PC-3 (cell line): ENCODE data around the gene RNF181. TPM values are rescaled to one million over a fixed set of nuclear protein-coding genes. Genes with fewer than 3 reads are reported as not detected.
A peak's percentile ranks its signal among the peaks of the same experiment; 100 is the strongest.
"Not testable (repeated sequence)": the region's sequence is repeated elsewhere in the genome, so short reads cannot be mapped to it uniquely, and the experiment has no call there.

Experiments
- ATAC-seq: fragments of 200-7000 bp; cut with Tn5 transposase; 2 replicates; pipeline ENCODE4 v1.9.1; 2020; ENCODE audit warnings: mild to moderate bottlenecking, moderate library complexity
- BruUV-seq: library from RNA; stranded (reverse); fragments of 400-500 nt; replicated peaks from 2 replicates; lab custom pipeline; 2021; lab: Mats Ljungman, UMichigan
- CTCF ChIA-PET: fragments of 300-600 bp; sonication (Branson Sonifier 250); formaldehyde crosslinking; loops from one replicate; lab custom pipeline; 2022; ENCODE audit warnings: antibody characterized with exemption; lab: Charles Lee
- POLR2A ChIA-PET: fragments of 300-600 bp; sonication (Branson Sonifier 250); formaldehyde crosslinking; loops from one replicate; lab custom pipeline; 2022; ENCODE audit warnings: antibody characterized with exemption; ENCODE audit not compliant: unreplicated experiment; lab: Charles Lee
- DNase-seq: peaks from one replicate; pipeline ENCODE4 v3.0.0-alpha.2; 2015
- H2AFZ ChIP-seq: fragments of 300-600 bp; sonication (generic); 2 replicates; pipeline ENCODE4 v1.6.0; 2016; ENCODE audit warnings: antibody characterized with exemption, low read length
- H3F3A ChIP-seq: fragments of 300-600 bp; sonication (generic); one replicate; pipeline ENCODE4 v1.6.0; 2017; ENCODE audit warnings: antibody characterized with exemption, low read length, control low read depth, mild to moderate bottlenecking; ENCODE audit not compliant: unreplicated experiment
- H3K27ac ChIP-seq: fragments of 300-600 bp; sonication (generic); 2 replicates; pipeline ENCODE4 v1.5.1; 2016; ENCODE audit warnings: mild to moderate bottlenecking, low read length
- H3K27me3 ChIP-seq: fragments of 300-600 bp; sonication (generic); 2 replicates; pipeline ENCODE4 v1.6.1; 2016; ENCODE audit warnings: low read length, mixed read lengths
- H3K36me3 ChIP-seq: fragments of 300-600 bp; sonication (generic); 2 replicates; pipeline ENCODE4 v1.6.1; 2016; ENCODE audit warnings: low read depth, mixed run types, low read length, mixed read lengths
- H3K4me1 ChIP-seq: fragments of 300-600 bp; sonication (generic); 2 replicates; pipeline ENCODE4 v1.5.1; 2016; ENCODE audit warnings: low read length; ENCODE audit not compliant: insufficient read depth
- H3K4me2 ChIP-seq: fragments of 300-600 bp; sonication (generic); 2 replicates; pipeline ENCODE4 v1.6.0; 2016; ENCODE audit warnings: low read length
- H3K4me3 ChIP-seq: fragments of 300-600 bp; sonication (generic); 2 replicates; pipeline ENCODE4 v1.5.1; 2016; ENCODE audit warnings: mild to moderate bottlenecking, low read length, mixed read lengths
- H3K79me2 ChIP-seq: fragments of 300-600 bp; sonication (generic); 2 replicates; pipeline ENCODE4 v1.6.1; 2017; ENCODE audit warnings: low read length, mixed read lengths
- H3K9ac ChIP-seq: fragments of 300-600 bp; sonication (generic); 2 replicates; pipeline ENCODE4 v1.6.0; 2016; ENCODE audit warnings: mild to moderate bottlenecking, low read length
- H3K9me2 ChIP-seq: fragments of 300-600 bp; sonication (generic); replicated peaks from 2 replicates; pipeline ENCODE4 v1.6.1; 2016; ENCODE audit warnings: mixed run types, low read length, mixed read lengths
- H3K9me3 ChIP-seq: fragments of 300-600 bp; sonication (generic); 2 replicates; pipeline ENCODE4 v1.6.1; 2016; ENCODE audit warnings: low read length, mixed read lengths
- H4K20me1 ChIP-seq: fragments of 300-600 bp; sonication (generic); 2 replicates; pipeline ENCODE4 v1.6.1; 2016; ENCODE audit warnings: low read length, mixed read lengths
- CTCF ChIP-seq: fragments of 300-600 bp; sonication (generic); conservative IDR thresholded peaks from 2 replicates; pipeline ENCODE4 v1.5.1; 2017; ENCODE audit warnings: antibody characterized with exemption, low read depth, mild to moderate bottlenecking, low read length
- EZH2 ChIP-seq: fragments of 300-600 bp; sonication (generic); IDR thresholded peaks from one replicate; pipeline ENCODE4 v1.6.1; 2017; ENCODE audit warnings: antibody characterized with exemption, mild to moderate bottlenecking, low read length; ENCODE audit not compliant: unreplicated experiment
- EZH2phosphoT487 ChIP-seq: fragments of 300-600 bp; sonication (generic); IDR thresholded peaks from 2 replicates; pipeline ENCODE4 v1.6.1; 2018; ENCODE audit warnings: mild to moderate bottlenecking, antibody characterized with exemption, low read length, borderline replicate concordance
- intact Hi-C: fragments of 100-400 bp; cut with micrococcal nuclease; formaldehyde crosslinking; loops from 2 replicates; pipeline ENCODE4 v1.9.0; 2023
- total RNA-seq: library from RNA; depleted of rRNA; stranded (reverse); fragments of >200 nt; gene quantifications from 2 replicates; pipeline ENCODE4 v1.2.3, GENCODE V29; 2014

RNF181 gene
- total RNA-seq, 1 experiment from 2014 or later = 225 TPM

- Histone ChIP-seq H3K79me2 (peaks cover 6% of the 10 kb centered on the region), H3K36me3 (peaks cover 10% of the 10 kb centered on the region; the same call in 1 of the 2 replicates), H2AFZ (peak overlapping the region; percentile 88), H3K27me3 (no peaks in the 10 kb centered on the region), H3K4me3 (peak overlapping the region; percentile 79), H3K4me1 (peaks cover 5% of the 10 kb centered on the region; the same call in 1 of the 2 replicates), H3F3A (no peaks in the 10 kb centered on the region), H3K9me3 (no peaks in the 10 kb centered on the region), H3K9ac (peak overlapping the region; percentile 64), H3K27ac (no peak overlapping the region), H4K20me1 (no peaks in the 10 kb centered on the region), H3K4me2 (peak overlapping the region; percentile 95), H3K9me2 (no peaks in the 10 kb centered on the region)
- no peak for TF ChIP-seq EZH2
- TF ChIP-seq CTCF = no peak
- no peak for TF ChIP-seq EZH2phosphoT487
- intact Hi-C loops = loop anchor here (1.0 to 5.0 kb wide), 4 partner anchors 9 to 275 kb away; partner anchors contain the start of genes GGCX, TGOLN2 and VAMP5
- DNase-seq (peak; percentile 41), ATAC-seq (peak; percentile 59)
- POLR2A ChIA-PET = no interaction called here
- TSS peak; percentile 19 for BruUV-seq
- CTCF ChIA-PET = no interaction called here
Measured at GRCh38 chr2:85601771-85602475, 6.4 kb downstream of the RNF181 start.

DNA sequence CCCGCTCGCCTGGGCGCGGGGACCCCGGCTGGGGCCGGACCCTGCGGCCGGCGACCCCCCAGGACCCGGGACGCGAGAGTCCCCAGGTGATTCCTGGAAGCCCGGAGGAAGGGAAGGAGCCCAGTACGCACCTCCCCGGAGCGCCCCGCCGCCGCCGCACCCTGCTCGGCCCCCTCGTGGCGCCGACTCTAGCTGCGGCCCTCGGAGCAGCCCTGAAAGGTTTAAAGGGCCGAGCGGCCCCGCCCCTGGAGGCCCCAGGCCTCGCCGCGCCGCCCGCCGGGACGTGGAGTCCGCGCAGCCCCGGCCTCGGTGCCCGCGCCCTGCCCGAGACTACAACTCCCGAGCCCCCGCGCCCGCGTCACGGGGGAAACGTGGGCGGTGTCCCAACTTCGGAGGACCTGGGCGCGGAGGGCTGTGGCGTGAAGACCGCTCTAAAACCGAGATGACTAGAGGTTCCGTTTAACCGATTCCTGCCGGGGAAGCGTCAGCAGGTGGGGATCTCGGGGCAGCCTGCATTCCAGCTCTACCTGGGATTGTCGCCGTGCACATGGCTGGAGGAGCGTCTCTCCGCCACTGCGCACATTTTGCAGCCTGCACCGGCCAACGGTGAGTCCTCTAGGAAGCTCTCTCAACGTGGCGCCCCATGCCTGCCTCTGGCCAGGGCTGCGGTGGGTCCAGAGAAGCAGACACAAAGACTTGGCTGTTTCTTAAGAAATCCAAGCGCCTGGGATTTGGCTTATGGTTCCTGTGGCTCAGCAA is 7.1 kb downstream of the RNF181 start, which contains the start of gene TMEM150A:
TSS of gene TMEM150A (minus strand) at position 223 of the 759 bp plus-strand sequence. CDS start 750 bp downstream, outside the sequence.
- peaks cover 4% of the 10 kb centered on the region; the same call in 1 of the 2 replicates for H3K4me1 ChIP-seq
- DNase-seq (peak; percentile 91), ATAC-seq (peak; percentile 94)
- H3K36me3 ChIP-seq = peaks cover 3% of the 10 kb centered on the region; the same call in 1 of the 2 replicates
- peak within 1 kb of the TSS; percentile 88 for H2AFZ ChIP-seq
- H3K4me2 ChIP-seq = peak within 1 kb of the TSS; percentile 95
- H4K20me1 ChIP-seq = no peaks in the 10 kb centered on the region
- intact Hi-C loops = loop anchor here (1.0 to 5.0 kb wide), 4 partner anchors 9 to 275 kb away; partner anchors contain the start of genes GGCX, TGOLN2 and VAMP5
- H3K9ac ChIP-seq = peak within 1 kb of the TSS; percentile 64
- H3K9me2 ChIP-seq = no peaks in the 10 kb centered on the region
- TSS peak; percentile 32 for BruUV-seq
- no peak; the same call in 1 of the 2 replicates for TF ChIP-seq CTCF
- no peak for TF ChIP-seq EZH2phosphoT487
- TF ChIP-seq EZH2 = no peak
- ChIA-PET CTCF (interaction anchor here (0.5 kb wide), 1 partner anchor 61 kb away, joined by 3 read pairs; no protein-coding TSS in a partner anchor), POLR2A (no interaction called here)
- no peaks in the 10 kb centered on the region for H3F3A ChIP-seq
- no peaks in the 10 kb centered on the region for H3K27me3 ChIP-seq
- no peaks in the 10 kb centered on the region for H3K9me3 ChIP-seq
- H3K4me3 ChIP-seq = peak within 1 kb of the TSS; percentile 79
- H3K79me2 ChIP-seq = no peaks in the 10 kb centered on the region
- H3K27ac ChIP-seq = peak within 1 kb of the TSS; percentile 6; the same call in 1 of the 2 replicates

DNA sequence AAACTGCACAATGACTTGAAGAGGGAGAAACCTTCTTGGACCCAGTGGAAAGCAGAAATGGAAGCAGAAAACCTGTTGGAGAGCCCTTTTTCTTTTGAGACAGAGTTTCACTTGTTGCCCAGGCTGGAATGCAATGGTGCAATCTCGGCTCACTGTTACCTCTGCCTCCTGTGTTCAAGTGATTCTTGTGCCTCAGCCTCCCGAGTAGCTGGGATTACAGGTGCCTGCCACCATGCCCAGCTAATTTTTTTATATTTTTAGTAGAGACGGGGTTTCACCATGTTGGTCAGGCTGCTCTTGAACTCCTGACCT is 8.5 kb downstream of the RNF181 start:
- H3K79me2 ChIP-seq, H2AFZ ChIP-seq, H3K9me2 ChIP-seq, H3K27ac ChIP-seq, ATAC-seq, H3F3A ChIP-seq, H3K27me3 ChIP-seq, H3K9ac ChIP-seq, DNase-seq, H3K9me3 ChIP-seq, H3K36me3 ChIP-seq, POLR2A ChIA-PET, CTCF ChIA-PET, H3K4me1 ChIP-seq, BruUV-seq, H4K20me1 ChIP-seq: not testable (repeated sequence)
- Histone ChIP-seq H3K4me3 (peak overlapping the region; percentile 79; the same call in 1 of the 2 replicates), H3K4me2 (peak overlapping the region; percentile 95)
- intact Hi-C loops = loop anchor here (5.0 kb wide), 1 partner anchor 277 kb away; the partner anchor contains the start of gene TGOLN2
